GM15510 (cell line): ENCODE measurements around the gene TCL1B.

Experiments used
- POLR2A ChIP-seq: IDR thresholded peaks from 3 replicates; pipeline ENCODE4 v1.6.1; 2011; ENCODE audit warnings: borderline replicate concordance; ENCODE audit not compliant: insufficient read length; ENCODE audit errors: extremely low read depth

TCL1B gene, protein sequence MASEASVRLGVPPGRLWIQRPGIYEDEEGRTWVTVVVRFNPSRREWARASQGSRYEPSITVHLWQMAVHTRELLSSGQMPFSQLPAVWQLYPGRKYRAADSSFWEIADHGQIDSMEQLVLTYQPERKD

DNA sequence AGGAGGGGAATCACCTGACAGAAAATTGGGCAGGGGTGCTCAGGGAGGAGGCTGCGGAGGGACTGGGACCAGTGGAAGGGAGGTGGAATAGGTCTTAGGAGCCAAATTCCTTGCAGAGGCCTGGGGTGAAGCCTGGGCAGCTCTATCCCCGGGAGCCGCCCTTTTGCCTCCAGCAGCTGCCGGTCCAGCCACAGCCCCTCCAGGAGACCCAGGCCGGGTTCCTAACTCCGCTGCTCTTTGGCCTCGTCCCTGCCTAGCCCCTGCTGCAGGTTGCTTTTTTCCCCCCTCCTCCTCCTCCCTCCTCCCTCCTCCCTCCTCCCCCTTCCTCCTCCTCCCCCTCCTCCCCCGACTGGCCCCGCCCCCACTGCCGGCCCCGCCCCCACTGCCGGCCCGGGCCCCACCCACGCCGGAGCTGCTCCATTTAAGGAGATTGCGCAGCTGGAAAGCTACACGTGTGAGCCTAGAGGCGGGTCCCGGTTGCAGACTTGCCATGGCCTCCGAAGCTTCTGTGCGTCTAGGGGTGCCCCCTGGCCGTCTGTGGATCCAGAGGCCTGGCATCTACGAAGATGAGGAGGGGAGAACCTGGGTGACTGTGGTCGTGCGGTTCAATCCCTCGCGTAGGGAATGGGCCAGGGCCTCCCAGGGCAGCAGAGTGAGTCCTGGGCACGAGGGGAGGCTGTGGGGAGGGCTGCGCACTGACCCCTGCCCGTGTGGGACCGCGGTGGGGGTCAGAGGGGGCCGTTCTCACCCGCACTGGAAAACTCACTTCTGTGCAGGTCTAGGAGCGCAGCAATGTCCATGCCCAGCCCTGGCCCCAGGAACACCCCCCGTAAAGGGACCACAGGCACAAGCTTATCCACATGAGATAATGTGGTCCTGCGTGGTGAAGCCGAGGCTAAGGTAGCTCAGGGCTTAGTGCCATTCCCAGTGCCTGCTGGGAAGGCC lies at the start of gene TCL1B:
Gene TCL1B, plus strand, starts transcription at position 449 of the 945 bp plus-strand sequence. Its CDS starts 42 bp downstream, at position 491.
- no peak for TF ChIP-seq POLR2A

- TF ChIP-seq POLR2A = no peak
These were observed 41.2 kb upstream of the TCL1B start for GRCh38 chr14:95644981-95645380.

DNA sequence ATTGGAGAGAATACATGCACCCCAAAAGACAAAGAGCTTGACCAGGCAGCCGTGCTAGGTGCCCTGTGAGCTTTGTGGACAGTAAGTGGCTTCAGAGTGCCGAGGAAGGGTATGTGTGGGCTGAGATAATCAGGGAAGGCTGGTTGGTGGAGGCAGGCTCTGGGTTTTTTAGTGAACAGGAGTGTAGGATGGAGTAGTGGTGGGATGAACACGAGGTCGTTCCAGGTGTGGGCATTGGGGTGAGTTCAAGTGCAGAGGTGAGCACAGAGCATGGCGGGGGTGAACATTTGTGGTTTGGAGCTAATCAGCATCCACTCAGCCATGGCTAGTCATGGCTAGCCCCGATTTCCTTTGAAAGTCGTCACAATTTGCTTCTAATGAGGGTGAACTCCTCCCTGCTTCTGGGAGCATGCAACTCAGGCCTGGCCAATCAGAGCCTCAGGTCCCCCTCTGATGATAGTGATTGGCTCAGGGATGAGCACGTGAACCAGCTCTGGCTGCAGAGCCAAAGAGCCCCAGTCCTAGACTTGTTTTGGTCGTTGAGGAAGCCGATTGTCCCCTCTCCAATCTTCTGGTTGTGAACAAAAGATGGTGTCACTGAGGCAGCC lies 40.7 kb upstream of the TCL1B start:
- TF ChIP-seq POLR2A = no peak

DNA sequence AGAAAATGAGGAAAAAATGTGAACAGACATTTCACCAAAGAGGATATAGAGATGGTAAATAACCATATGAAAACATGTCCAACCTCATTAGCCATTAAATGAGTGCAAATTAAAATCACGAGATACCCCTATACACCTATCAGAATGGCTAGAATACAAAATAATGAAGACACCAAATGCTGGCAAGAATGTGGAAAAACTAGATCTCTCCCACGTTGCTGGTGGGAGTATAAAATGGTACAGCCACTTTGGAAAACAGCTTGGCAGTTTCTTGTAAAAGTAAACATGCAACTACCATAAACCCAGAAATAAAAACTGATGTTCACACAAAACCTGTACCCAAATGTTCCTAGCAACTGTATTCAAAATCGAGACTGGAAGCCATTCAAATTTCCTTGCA lies 38.3 kb upstream of the TCL1B start:
- no peak for TF ChIP-seq POLR2A

- TF ChIP-seq POLR2A = no peak
These were observed 37.0 kb upstream of the TCL1B start for GRCh38 chr14:95649230-95649629.

- no peak for TF ChIP-seq POLR2A
These were observed 35.2 kb upstream of the TCL1B start for GRCh38 chr14:95651028-95651427.

- no peak for TF ChIP-seq POLR2A
These were observed 34.2 kb upstream of the TCL1B start for GRCh38 chr14:95651821-95652583.

GRCh38 chr14:95652690-95653089 lies 33.5 kb upstream of the TCL1B start:
- TF ChIP-seq POLR2A = no peak

- no peak for TF ChIP-seq POLR2A
These were observed 30.8 kb upstream of the TCL1B start for GRCh38 chr14:95655461-95655860.

GRCh38 chr14:95656634-95657033 lies 29.6 kb upstream of the TCL1B start:
- TF ChIP-seq POLR2A = no peak

GRCh38 chr14:95657454-95657853 lies 28.8 kb upstream of the TCL1B start:
- TF ChIP-seq POLR2A = no peak

- no peak for TF ChIP-seq POLR2A
These were observed 26.8 kb upstream of the TCL1B start for GRCh38 chr14:95659293-95659989.

- TF ChIP-seq POLR2A = no peak
These were observed 26.2 kb upstream of the TCL1B start for GRCh38 chr14:95659990-95660385.
